MM.1S (cell line): ENCODE data around the gene HIBCH.

Experiments used
- CTCF ChIP-seq: fragments of 300-600 bp; sonication (generic); IDR thresholded peaks from 2 replicates; pipeline ENCODE4 v1.5.1; 2016; ENCODE audit warnings: antibody characterized with exemption, low read length, mixed read lengths
- EZH2 ChIP-seq: fragments of 300-600 bp; sonication (generic); optimal IDR thresholded peaks from 2 replicates; pipeline ENCODE3; 2017; ENCODE audit warnings: low read depth, mild to moderate bottlenecking, antibody characterized with exemption, low read length, mixed read lengths

GRCh38 chr2:190266314-190266713 lies 53.3 kb downstream of the HIBCH start:
- no peak for TF ChIP-seq CTCF
- TF ChIP-seq EZH2 = no peak
